HG03045 (cell line): ENCODE measurements around the gene ATIC.

Experiments used
- ATAC-seq: cut with Tn5 transposase; IDR thresholded peaks from one replicate; pipeline ENCODE4 v1.9.1; 2021; ENCODE audit warnings: mild to moderate bottlenecking, moderate library complexity; ENCODE audit not compliant: unreplicated experiment

Gene ATIC

GRCh38 chr2:215396595-215397313 lies 84.9 kb downstream of the ATIC start:
- no peak for ATAC-seq

DNA sequence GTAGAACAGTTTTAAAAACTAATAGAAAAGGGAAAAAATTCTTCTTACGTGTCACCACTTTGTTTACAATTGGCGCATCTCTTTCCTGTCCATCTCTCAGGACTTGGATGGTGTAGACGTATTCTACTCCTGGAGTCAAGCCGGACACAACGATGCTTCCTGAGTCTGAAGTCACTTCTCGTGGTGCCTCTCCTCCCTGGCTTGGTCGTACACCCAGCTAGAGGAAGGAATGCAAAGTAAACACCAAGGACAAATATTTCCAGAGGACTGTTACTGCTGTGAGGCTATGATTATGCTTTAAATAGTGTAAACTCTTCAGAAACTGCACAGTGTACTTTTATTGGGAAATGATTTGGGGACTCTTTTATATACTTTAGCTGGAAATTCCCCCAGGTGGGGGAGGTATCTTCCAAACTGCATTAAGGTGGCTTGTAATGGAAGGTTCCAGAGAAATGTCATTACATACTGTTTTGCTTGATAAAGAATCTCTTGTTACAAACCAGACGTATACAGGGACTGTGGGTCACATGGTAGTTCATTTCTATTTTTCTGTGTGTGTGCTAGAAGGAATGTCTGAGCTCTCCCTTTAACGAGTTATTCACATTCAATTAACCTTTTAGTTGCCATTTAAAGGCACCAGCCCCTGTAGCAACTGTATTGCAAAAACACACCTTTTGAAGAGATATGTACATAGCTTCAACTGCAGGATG lies 85.9 kb downstream of the ATIC start:
- ATAC-seq = no peak

- no peak for ATAC-seq
Observed at GRCh38 chr2:215399067-215399716, 87.3 kb downstream of the ATIC start.
